Keratinocyte (primary cell): ENCODE data around the gene FLNA. TPM values are rescaled to one million over a fixed set of nuclear protein-coding genes. Genes with fewer than 3 reads are reported as not detected.

ENCODE experiments used
- DNase-seq: peaks from one replicate; pipeline ENCODE4 v3.0.0-alpha.2; 2011; ENCODE audit warnings: low read depth, missing footprints, low spot score
- FAIRE-seq: peaks from 2 replicates; lab custom pipeline; 2011; peaks lifted over from hg19 to GRCh38; lab: Jason Lieb, UNC
- H2AFZ ChIP-seq: 2 replicates; pipeline ENCODE4 v1.6.0; 2012; ENCODE audit warnings: low read length, control low read depth, inconsistent platforms; ENCODE audit not compliant: control insufficient read depth
- H3K27ac ChIP-seq: 2 replicates; pipeline ENCODE4 v1.5.1; 2011; ENCODE audit warnings: low read length; ENCODE audit not compliant: control insufficient read depth, insufficient read depth
- H3K27me3 ChIP-seq: 3 replicates; pipeline ENCODE4 v1.6.0; 2011; ENCODE audit warnings: low read length; ENCODE audit not compliant: control insufficient read depth, insufficient read depth; ENCODE audit errors: extremely low read depth
- H3K36me3 ChIP-seq, 2 experiments: 2 replicates in 1 of 2; 3 replicates in 1 of 2; pipeline ENCODE4 v1.5.1; 2011; ENCODE audit warnings: low read length in 2 of 2, mild to moderate bottlenecking in 1 of 2; ENCODE audit not compliant: control insufficient read depth in 2 of 2, insufficient read depth in 2 of 2; ENCODE audit errors: extremely low read depth in 1 of 2
- H3K4me1 ChIP-seq: 3 replicates; pipeline ENCODE4 v1.5.1; 2011; ENCODE audit warnings: low read length; ENCODE audit not compliant: control insufficient read depth, insufficient read depth; ENCODE audit errors: extremely low read depth
- H3K4me2 ChIP-seq: 3 replicates; pipeline ENCODE4 v1.6.0; 2011; ENCODE audit warnings: low read depth, low read length; ENCODE audit not compliant: control insufficient read depth, insufficient read depth; ENCODE audit errors: extremely low read depth
- H3K4me3 ChIP-seq, 3 experiments: fragments of 200-600 bp in 1 of 3; sonication (generic) in 1 of 3; 2 replicates in 2 of 3; 3 replicates in 1 of 3; pipeline ENCODE4 v1.5.1; 2011 to 2016; ENCODE audit warnings: low read length in 3 of 3, mild to moderate bottlenecking in 3 of 3, control low read depth in 2 of 3, inconsistent platforms in 1 of 3, low read depth in 1 of 3, mixed read lengths in 1 of 3, mixed run types in 1 of 3, moderate library complexity in 1 of 3; ENCODE audit not compliant: control insufficient read depth in 2 of 3, insufficient read depth in 2 of 3; ENCODE audit errors: extremely low read depth in 1 of 3
- H3K79me2 ChIP-seq: 2 replicates; pipeline ENCODE4 v1.6.0; 2012; ENCODE audit warnings: low read length; ENCODE audit not compliant: control insufficient read depth, insufficient read depth
- H3K9ac ChIP-seq: 3 replicates; pipeline ENCODE4 v1.6.0; 2011; ENCODE audit warnings: low read length; ENCODE audit not compliant: control insufficient read depth, insufficient read depth; ENCODE audit errors: extremely low read depth
- H3K9me1 ChIP-seq: 3 replicates; pipeline ENCODE4 v1.6.0; 2011; ENCODE audit warnings: low read length; ENCODE audit not compliant: control insufficient read depth, insufficient read depth; ENCODE audit errors: extremely low read depth
- H3K9me3 ChIP-seq: 2 replicates; pipeline ENCODE4 v1.5.1; 2012; ENCODE audit warnings: low read depth, low read length; ENCODE audit not compliant: control insufficient read depth
- H4K20me1 ChIP-seq: 3 replicates; pipeline ENCODE4 v1.6.0; 2011; ENCODE audit warnings: low read length; ENCODE audit not compliant: control insufficient read depth, insufficient read depth; ENCODE audit errors: extremely low read depth
- CTCF ChIP-seq, 3 experiments: IDR thresholded peaks in 1 of 3; conservative IDR thresholded peaks in 1 of 3; optimal IDR thresholded peaks in 1 of 3; 2 replicates in 2 of 3; 3 replicates in 1 of 3; pipeline versions ENCODE3 to v1.5.1; 2011; ENCODE audit warnings: low read length in 3 of 3, mild to moderate bottlenecking in 3 of 3, moderate library complexity in 2 of 3, control low read depth in 1 of 3, inconsistent platforms in 1 of 3; ENCODE audit not compliant: insufficient read depth in 2 of 3; ENCODE audit errors: extremely low read depth in 1 of 3
- EZH2 ChIP-seq: IDR thresholded peaks from one replicate; pipeline ENCODE4 v1.6.1; 2012; ENCODE audit warnings: inconsistent platforms, mild to moderate bottlenecking, low read length, moderate library complexity
- dilution Hi-C: fragments of 300-500 bp; cut with MboI; formaldehyde crosslinking; loops from one replicate; pipeline ENCODE4 v1.7.0; 2020; ENCODE audit warnings: low sequenced_read_pairs; ENCODE audit not compliant: extremely low pct_ligation_motif_present
- polyA plus RNA-seq, 5 experiments: library from polyadenylated mRNA; depleted of rRNA in 3 of 5; stranded (reverse) in 3 of 5; stranded (forward) in 1 of 5; unstranded in 1 of 5; fragments of >200 nt; gene quantifications; 1 replicate in 1 of 5; 2 replicates in 3 of 5; 3 replicates in 1 of 5; pipeline versions ENCODE4 v1.2.1 to v1.2.3, GENCODE V29; 2011 to 2012; ENCODE audit warnings: missing spikeins in 2 of 5, low read depth in 1 of 5, low replicate concordance in 1 of 5

The FLNA gene
- polyA plus RNA-seq, 1 donor (not counting 4 experiments of a cell fraction or from before 2014, with no cell fraction given), result 245 TPM

GRCh38 chrX:154358829-154359228 is 15.6 kb downstream of the FLNA start:
- H3K4me2 ChIP-seq, result no peak overlapping the region
- dilution Hi-C loops, result no loop called here
- H3K27ac ChIP-seq, result no peak overlapping the region
- TF ChIP-seq CTCF (optimal IDR thresholded peaks at IDR 0.05 in 1 of 3, IDR thresholded peaks at IDR 0.05 in 1 of 3, conservative IDR thresholded peaks at IDR 0.05 in 1 of 3; ENCODE audit: extremely low read depth in 1 of 3, insufficient read depth in 2 of 3, low read length in 3 of 3), result no peak
- no peak for TF ChIP-seq EZH2
- H3K4me3 ChIP-seq, result no peak overlapping the region
- FAIRE-seq (no peak), DNase-seq (no peak)
- H3K4me1 ChIP-seq, result no peaks in the 10 kb centered on the region
- H3K9me3 ChIP-seq, result no peaks in the 10 kb centered on the region
- no peak overlapping the region for H2AFZ ChIP-seq
- no peaks in the 10 kb centered on the region for H3K27me3 ChIP-seq
- peaks cover 18 to 30% of the 10 kb centered on the region in 2 experiments for H3K36me3 ChIP-seq
- peaks cover 49% of the 10 kb centered on the region for H3K79me2 ChIP-seq
- H4K20me1 ChIP-seq, result peaks cover 44% of the 10 kb centered on the region
- H3K9me1 ChIP-seq, result no peaks in the 10 kb centered on the region
- H3K9ac ChIP-seq, result no peak overlapping the region

GRCh38 chrX:154358011-154358410 is 16.4 kb downstream of the FLNA start:
- TF ChIP-seq EZH2, result no peak
- TF ChIP-seq CTCF (optimal IDR thresholded peaks at IDR 0.05 in 1 of 3, IDR thresholded peaks at IDR 0.05 in 1 of 3, conservative IDR thresholded peaks at IDR 0.05 in 1 of 3; ENCODE audit: extremely low read depth in 1 of 3, insufficient read depth in 2 of 3, low read length in 3 of 3), result no peak
- H3K4me3 ChIP-seq, result no peak overlapping the region
- no peak overlapping the region for H3K9ac ChIP-seq
- H3K27ac ChIP-seq, result no peak overlapping the region
- H3K79me2 ChIP-seq, result peaks cover 46% of the 10 kb centered on the region
- DNase-seq, result no peak
- H4K20me1 ChIP-seq, result peaks cover 44% of the 10 kb centered on the region
- no peak overlapping the region for H3K4me2 ChIP-seq
- no peaks in the 10 kb centered on the region for H3K9me1 ChIP-seq
- H3K36me3 ChIP-seq, result peaks cover 18 to 28% of the 10 kb centered on the region in 2 experiments
- H3K4me1 ChIP-seq, result no peaks in the 10 kb centered on the region
- dilution Hi-C loops, result no loop called here
- no peak for FAIRE-seq
- no peaks in the 10 kb centered on the region for H3K9me3 ChIP-seq
- H3K27me3 ChIP-seq, result no peaks in the 10 kb centered on the region
- H2AFZ ChIP-seq, result no peak overlapping the region
